Measurements from ENCODE around the gene TTC21B.
"Not testable (repeated sequence)": the region's sequence is repeated elsewhere in the genome, so short reads cannot be mapped to it uniquely, and the experiment has no call there.

Gene TTC21B

GRCh38 chr2:165953655-165954606 lies at the start of gene TTC21B:
TTC21B (minus strand) TSS chr2:165953776; CDS start chr2:165953705, 71 bp downstream.
- DNase-seq = peak; percentile 98

DNA sequence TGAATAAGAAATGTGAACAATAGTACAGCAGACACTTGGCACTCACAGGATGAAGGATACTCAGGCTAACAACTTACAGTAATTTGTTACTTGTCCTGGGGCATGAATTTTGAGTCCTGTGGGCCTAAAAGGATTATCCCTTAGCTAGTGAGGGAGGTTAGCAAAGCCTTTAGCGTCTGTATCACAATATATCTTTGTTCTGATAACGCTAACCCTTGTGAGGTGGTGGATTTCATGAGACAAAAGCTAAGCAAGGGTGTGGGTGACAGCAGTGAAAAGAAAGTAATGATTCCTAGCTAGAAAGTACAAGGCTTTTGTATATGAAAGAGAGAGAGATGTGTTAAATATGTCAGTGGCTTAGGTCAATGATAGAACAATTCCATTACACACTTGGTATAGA lies 46.8 kb upstream of the TTC21B start:
- no peak for DNase-seq

DNA sequence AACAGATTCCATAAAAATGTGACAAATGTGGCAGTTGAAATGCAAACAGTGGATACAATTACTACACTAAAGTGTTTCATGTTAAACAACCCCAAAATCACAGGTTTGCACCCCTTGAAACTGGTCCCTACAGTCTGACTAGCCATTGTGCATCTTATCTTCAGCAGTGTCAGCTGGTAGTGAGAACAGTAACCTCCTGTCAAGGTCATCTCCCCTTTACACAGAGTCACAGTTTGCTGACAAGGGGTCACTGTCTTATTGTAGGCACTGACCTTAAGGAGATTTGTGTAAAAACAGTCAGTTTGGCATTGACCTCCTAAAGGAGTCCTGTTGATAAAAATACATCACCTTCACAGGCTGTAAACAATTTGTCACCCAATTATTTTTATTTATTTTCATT lies 37.3 kb upstream of the TTC21B start:
- DNase-seq = no peak

- DNase-seq = no peak
These were observed 36.3 kb upstream of the TTC21B start for GRCh38 chr2:165989851-165990250.

DNA sequence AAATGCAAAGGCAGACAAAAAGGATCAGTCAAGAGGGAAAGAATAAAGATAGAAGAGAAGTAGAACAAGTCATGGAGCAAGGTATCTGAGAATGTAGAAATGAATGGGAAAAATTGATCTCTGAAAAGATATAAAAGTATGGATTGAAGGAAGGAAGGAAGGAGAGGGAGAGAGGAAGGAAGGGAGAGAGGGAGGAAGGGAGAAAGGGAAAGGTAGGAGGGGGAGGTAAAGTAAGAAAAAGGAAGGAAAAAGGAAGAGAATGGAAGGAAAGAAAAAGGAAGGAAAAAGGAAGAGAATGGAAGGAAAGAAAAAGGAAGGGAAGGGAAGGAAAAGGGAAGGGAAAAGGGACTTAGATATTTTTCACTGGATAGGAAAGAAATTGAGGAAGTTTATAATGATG lies 31.5 kb upstream of the TTC21B start:
- DNase-seq = no peak

GRCh38 chr2:165972161-165972560 lies 18.6 kb upstream of the TTC21B start:
- DNase-seq = not testable (repeated sequence)

GRCh38 chr2:165970663-165971062 lies 17.1 kb upstream of the TTC21B start:
- no peak for DNase-seq

DNA sequence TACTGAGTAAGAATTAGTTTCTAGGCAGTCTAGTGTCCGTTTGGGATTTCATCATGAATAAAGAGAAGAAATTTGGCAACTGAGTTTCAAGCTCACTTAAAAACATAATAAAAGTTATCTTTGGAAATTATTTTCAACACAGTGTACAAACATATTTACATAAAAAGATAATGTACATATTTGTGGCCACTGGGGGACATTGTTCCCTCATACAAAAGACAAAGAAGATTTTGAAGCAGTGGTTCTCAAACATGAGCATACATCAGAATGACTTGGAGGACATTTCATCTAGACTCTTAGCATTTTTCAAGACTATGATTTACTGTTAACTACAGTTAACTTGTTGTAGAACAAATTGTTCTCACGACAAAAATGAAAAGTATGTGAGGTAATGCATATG lies 15.7 kb upstream of the TTC21B start:
- DNase-seq = no peak

DNA sequence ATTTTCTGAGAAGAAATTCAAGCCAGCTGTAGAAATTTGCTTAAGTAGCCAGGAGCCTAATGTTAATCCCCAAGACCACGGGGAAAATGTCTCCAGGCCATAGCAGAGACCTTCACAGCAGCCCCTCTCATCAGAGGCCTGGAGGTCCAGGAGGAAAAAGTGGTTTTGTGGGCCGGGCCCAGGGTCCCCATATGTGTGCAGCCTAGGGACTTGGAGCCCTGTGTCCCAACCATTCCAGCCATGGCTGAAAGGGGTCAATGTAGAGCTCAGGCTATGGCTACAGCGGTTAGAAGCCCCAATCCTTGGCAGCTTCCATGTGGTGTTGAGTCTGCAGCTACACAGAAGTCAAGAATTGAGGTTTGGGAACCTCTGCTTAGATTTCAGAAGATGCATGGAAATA lies 14.2 kb upstream of the TTC21B start:
- no peak for DNase-seq

DNA sequence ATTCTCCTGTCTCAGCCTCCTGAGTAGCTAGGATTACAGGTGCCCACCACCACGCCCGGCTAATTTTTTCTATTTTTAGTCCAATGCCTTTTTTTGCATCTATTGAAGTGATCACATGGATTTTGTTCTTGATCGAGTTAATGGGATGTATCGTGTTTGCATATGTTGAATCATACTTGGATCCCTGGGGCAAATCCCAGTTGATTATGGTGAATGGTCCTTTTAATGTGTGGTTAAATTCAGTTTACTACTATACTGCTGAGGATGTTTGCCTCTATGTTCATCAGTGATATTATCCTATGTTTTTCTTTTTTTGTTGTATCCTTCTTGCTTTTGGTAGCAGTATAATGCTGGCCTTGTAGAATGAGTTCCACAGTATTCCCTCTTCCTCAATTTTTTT lies 8.2 kb upstream of the TTC21B start:
- no peak for DNase-seq

GRCh38 chr2:165959371-165959770 lies 5.8 kb upstream of the TTC21B start:
- no peak for DNase-seq

DNA sequence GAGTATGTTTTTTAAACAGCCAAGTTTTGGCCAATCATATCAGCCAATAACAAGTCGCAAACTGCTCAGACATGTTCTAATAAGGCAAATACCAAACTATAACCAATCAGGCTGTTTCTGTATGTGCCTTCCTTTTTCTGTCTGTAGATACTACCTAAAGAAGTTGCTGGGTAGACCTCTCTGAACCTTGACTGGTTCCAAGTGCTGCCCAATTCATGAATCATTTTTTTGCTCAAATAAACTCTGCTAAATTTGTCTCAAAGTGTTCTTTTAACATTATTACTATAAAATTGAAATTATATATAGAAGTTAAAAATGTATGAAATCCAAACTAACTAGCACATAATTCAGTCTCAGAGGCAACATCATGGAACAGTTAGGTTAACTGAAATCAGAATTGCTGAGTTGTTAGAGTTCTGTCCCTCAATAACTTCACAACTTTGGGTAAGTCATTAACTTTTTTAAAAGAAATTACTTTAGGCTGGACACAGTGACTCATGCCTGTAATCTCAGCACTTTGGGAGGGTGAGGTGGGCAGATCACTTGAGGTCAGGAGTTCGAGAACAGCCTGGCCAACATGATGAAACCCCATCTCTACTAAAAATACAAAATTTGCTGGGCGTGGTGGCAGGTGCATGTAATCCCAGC lies 4.9 kb upstream of the TTC21B start:
- DNase-seq = no peak

DNA sequence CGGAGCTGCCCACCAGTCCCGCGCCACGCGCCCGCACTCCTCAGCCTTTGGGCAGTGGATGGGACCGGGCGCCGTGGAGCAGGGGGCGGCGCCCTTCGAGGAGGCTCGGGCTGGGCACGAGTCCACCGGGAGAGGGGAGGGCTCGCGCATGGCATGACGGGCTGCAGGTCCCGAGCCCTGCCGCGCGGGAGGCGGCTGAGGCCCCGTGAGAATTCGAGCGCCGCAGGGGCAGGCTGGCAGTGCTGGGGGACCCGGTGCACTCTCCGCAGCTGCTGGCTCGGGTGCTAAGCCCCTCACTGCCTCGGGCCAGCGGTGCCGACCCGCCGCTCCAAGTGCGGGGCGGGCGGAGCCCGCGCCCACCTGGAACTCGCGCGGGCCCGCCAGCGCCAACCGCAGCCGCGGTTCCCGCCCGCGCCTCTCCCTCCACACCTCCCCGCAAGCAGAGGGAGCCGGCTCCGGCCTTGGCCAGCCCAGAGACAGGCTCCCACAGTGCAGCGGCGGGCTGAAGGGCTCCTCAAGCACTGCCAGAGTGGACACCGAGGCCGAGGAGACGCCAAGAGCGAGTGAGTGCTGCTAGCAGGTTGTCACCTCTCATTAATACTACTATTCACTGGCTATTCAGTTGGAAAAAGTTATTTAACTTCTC lies 3.6 kb upstream of the TTC21B start:
- DNase-seq = no peak

DNA sequence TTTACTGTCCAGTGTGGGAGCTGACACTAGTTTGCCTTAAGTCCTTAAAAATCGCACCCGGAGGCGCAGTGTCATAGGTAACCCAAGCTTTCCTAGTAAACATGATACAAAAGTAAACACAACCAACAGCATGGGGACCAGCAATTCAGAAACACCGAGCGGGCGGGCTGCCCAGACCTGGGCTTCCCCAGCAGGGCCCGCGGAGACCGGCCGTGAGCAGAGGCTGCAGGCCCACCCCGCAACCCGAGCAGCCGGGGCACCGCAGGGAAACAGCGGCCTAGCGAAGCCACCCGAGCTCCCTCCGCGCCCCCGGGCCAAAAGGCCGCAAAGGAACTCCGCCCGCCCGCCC lies 296 bp downstream of the TTC21B start:
- DNase-seq = no peak

DNA sequence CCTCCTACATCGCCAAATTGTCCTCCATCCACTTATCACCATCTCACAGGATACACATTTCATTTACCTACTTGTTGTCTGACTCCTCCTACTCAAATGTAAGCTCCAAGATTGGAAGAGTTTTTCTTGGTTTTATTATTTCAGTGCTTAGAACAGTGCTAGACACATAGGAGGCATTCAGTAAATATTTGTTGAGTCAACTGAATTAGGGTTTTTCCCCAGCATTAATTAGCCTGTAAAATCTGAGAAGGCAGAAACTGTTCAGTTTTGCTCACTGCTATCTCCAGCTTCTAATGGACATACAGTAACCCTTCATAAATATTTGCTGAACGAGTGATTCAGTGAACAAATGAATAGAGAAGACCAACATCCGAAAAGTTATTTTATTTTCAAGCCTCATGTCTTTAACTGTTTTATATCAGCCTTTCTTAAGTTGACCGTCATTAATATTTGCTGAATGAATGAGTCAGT lies 800 bp downstream of the TTC21B start:
- peak; percentile 52 for DNase-seq

DNA sequence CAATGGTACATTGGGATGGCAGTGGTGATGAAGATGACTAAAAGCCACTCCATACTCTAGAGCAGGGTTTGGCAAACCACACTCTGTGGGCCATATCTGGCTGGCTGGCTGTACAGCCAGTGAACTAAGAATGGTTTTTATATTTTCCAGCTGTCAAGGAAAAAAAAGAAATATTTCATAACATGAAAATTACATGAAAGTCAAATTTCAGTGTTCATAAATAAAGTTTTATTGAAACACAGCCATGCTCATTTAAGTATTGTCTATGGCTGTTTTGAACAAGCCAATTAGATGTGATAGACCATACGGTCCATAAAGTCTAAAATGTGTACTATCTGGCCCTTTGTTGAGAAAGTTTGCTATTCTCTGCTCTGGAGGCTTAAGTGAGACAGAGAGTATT lies 1.5 kb downstream of the TTC21B start:
- DNase-seq = no peak

DNA sequence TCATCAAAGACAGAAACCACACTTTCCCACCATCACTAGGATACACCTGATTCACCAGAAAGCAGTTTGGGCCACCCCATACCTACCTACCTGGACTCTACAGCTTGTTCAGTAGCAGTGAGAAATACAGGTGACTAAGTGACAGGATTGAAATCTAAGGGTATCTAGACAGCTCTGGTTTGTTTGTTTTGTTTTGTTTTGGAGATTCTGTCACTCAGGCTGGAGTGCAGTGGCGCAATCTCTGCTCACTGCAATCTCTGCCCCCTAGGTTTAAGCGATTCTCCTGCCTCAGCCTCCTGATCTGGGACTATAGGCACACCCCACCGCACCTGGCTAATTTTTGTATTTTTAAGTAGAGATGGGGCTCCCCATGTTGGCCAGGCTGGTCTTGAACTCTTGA lies 3.1 kb downstream of the TTC21B start:
- DNase-seq = no peak

GRCh38 chr2:165941827-165942226 lies 11.7 kb downstream of the TTC21B start:
- DNase-seq = no peak

DNA sequence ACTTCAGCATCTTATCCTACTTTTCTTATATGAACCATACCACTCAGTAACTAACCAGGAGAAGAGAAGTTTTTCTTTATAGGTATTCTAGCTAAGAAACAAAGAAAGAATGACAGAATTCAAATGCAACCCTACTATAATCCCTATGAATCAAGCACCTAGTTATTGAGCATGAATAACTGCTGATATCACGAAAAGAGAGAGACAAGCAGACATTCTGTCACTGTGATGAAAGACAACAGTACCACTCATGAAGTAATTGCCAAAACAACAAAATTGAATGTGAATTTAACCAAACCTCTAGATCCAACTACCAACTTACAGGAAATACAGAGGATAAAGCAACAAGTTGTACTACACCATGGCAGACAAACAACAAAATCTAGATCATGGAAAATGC lies 15.3 kb downstream of the TTC21B start:
- DNase-seq = no peak

DNA sequence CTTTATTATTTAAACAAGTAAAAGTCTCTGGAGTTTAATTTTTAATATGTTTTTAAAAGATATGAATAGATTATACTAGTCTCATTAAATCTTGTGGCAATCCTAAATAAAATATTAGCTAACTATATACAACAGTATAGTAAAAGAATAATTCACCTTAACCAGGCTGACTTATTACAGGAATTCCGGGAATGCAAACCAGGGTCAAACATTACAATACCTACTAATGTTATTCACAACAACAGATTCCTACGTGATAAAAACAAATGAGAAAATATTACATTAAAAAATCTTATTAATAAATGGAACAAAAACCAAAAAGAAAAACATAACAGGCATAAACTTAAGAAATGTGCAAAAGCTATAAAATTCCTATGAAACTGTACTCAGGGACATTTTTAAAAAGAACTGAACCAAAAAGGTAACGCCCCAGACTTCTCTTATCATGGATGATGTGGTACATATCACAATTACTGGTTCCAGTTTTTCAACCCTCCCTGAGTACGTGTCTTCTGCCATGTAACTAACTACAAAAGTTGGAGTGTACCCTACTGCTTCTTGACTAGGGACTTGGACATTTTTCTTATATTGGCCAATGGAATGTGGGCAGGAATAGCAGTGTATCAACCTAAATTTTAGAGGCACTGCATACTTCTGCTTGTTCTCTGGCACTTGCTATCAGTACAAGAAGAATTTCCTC lies 20.2 kb downstream of the TTC21B start:
- no peak for DNase-seq

GRCh38 chr2:165927774-165928173 lies 25.8 kb downstream of the TTC21B start:
- no peak for DNase-seq

DNA sequence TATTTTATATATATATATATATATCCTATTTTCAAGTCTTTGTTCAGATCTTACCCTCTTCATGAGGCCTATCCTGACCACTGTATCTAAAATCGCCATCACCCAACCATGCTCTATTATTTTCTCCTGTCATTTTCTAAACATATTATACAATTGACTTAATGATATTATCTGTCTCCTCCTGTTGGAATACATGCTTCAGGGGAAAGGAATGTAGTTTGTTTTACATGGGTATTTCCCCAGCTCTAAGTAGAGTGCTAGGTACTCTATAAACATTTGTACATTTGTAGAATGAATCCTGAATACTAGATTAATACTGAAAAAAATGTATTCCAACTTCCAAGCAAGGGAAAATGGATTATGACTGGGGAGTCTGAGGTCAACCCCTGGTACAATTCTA lies 26.2 kb downstream of the TTC21B start:
- no peak for DNase-seq

DNA sequence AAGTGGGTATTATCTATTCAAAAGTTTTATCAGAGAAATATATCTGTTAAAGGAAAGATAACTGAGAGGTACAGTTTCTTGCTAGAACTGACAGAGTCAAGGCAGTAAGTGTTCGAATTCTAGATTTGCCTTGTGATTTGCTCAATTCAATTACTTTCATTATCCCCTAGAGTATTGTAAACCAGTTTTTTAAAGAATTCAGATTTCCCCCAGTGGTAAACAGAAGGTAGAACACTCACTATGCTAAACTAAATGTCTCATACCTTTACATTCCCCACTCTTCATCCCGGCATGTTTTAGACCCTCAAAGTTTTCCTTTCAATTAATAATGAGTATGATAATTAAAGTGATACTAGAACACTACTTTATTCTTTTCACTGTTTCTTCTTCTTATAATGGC lies 28.6 kb downstream of the TTC21B start:
- DNase-seq = no peak
